Measurements from ENCODE around the gene CD37.
"Not testable (repeated sequence)": the region's sequence is repeated elsewhere in the genome, so short reads cannot be mapped to it uniquely, and the experiment has no call there.

The CD37 gene

DNA sequence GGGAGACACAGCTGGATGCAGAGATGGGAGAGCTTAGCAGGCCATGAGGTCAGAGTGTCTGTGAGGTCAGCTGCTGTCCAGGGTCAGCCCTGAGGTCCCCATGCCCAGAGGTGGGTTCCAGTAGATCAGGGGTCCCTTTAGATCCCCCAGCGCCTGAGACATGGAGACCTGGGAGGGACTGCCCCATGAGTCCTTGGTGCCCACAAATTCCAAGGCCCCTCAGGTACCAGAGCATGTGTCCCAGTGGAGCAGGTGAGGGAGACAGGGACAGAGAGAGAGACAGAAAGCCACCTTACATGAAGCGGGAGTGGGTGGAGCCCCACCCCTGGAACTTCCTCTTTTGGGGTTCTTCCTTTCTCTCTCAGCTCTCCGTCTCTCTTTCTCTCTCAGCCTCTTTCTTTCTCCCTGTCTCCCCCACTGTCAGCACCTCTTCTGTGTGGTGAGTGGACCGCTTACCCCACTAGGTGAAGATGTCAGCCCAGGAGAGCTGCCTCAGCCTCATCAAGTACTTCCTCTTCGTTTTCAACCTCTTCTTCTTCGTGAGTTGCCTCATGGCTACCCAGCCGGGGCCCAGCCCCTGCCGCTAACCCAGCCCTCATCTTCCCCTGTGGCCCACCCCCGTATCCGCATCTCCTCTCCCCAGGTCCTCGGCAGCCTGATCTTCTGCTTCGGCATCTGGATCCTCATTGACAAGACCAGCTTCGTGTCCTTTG lies at the start of gene CD37:
Gene CD37, plus strand, starts transcription at position 336 of the 713 bp plus-strand sequence. Its CDS starts 135 bp downstream, at position 471.
- in situ Hi-C loops (cut with HindIII; ENCODE audit: low sequenced_read_pairs): no loop called here

GRCh38 chr19:49287141-49287770 lies 48.0 kb upstream of the CD37 start:
- in situ Hi-C loops (cut with HindIII; ENCODE audit: low sequenced_read_pairs): loop anchor here (5.0 kb wide), 1 partner anchor 35 kb away; no protein-coding TSS in a partner anchor

- in situ Hi-C loops (cut with HindIII; ENCODE audit: low sequenced_read_pairs): loop anchor here (5.0 kb wide), 1 partner anchor 34 kb away; no protein-coding TSS in a partner anchor
Measured at GRCh38 chr19:49288205-49288604, 47.0 kb upstream of the CD37 start.

DNA sequence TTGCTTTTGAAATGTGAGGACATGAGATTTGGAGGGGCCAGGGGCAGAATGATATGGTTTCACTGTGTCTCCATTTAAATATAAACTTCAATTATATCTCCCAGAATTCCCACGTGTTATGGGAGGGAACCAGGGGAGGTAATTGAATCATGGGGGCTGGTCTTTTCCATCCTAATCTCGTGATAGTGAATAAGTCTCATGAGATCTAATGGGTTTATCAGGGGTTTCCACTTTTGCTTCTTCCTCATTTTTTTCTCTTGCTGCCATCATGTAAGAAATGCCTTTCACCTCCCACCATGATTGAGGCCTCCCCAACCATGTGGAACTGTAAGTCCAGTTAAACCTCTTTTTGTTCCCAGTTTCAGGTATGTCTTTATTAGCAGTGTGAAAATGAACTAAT lies 45.9 kb upstream of the CD37 start:
- in situ Hi-C loops (cut with HindIII; ENCODE audit: low sequenced_read_pairs): loop anchor here (5.0 kb wide), 1 partner anchor 33 kb away; no protein-coding TSS in a partner anchor

DNA sequence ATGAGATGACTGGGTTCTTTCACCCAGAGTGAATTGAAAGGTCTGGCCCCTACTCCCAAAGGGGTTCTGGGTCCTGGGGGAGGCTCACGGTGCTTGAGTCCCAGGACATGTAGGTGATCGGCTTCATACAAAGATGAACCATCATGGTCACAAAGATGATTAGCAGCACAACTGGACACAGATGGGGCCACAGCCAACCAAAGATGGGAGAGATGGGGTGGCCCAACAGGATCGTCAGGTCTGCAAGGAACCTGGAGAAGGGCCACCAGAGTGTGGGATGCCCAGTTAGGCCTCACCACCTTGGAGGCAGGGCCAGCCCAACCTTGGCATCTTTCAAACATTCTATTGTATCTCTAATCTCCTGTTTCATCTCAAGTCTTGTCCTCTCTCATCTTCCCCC lies 44.7 kb upstream of the CD37 start:
- in situ Hi-C loops (cut with HindIII; ENCODE audit: low sequenced_read_pairs): no loop called here

GRCh38 chr19:49294401-49294800 lies 40.8 kb upstream of the CD37 start:
- in situ Hi-C loops (cut with HindIII; ENCODE audit: low sequenced_read_pairs): no loop called here

DNA sequence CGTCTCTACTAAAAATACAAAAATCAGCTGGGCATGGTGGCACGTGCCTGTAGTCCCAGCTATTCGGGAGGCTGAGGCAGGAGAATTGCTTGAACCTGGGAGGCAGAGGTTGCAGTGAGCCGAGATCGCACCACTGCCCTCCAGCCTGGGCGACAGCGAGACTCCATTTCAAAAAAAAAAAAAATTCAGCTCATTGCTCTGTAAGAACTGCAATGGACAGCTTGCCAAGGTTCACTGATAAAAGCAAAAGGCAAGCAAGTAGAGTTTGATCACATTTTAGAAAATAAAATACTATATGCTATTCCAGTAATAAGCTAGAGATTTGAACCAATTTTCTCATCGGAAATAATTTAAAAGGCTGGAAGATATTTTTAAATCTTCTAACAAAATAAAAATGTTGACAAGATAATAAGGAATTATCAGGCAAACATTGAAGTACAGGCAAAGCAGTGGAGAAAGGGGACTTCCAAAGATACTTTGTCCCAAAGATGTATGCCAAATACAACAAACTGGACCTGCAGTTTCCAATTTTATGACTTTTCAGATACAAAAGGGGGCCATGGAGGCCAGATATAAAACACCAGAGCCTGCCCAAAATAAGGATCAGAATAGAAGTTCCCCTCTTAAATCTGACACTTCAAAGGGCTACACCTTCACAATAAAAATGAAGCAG lies 39.9 kb upstream of the CD37 start:
- in situ Hi-C loops (cut with HindIII; ENCODE audit: low sequenced_read_pairs): no loop called here

GRCh38 chr19:49297403-49297802 lies 37.8 kb upstream of the CD37 start:
- in situ Hi-C loops (cut with HindIII; ENCODE audit: low sequenced_read_pairs): no loop called here

DNA sequence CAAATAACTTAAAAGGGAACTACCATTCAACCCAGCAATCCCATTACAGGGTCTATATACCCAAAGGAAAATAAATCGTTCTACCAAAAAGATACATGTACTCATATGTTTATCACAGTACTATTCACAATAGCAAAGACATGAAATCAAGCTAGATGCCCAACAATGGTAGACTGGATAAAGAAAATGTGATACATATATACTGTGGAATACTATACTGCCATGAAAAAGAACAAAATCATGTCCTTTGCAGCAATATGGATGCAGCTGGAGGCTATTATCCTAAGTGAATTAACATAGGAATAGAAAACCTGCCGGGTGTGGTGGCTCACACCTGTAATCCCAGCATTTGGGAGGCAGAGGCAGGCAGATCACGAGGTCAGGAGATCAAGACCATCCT lies 36.6 kb upstream of the CD37 start:
- in situ Hi-C loops (cut with HindIII; ENCODE audit: low sequenced_read_pairs): not testable (repeated sequence)

DNA sequence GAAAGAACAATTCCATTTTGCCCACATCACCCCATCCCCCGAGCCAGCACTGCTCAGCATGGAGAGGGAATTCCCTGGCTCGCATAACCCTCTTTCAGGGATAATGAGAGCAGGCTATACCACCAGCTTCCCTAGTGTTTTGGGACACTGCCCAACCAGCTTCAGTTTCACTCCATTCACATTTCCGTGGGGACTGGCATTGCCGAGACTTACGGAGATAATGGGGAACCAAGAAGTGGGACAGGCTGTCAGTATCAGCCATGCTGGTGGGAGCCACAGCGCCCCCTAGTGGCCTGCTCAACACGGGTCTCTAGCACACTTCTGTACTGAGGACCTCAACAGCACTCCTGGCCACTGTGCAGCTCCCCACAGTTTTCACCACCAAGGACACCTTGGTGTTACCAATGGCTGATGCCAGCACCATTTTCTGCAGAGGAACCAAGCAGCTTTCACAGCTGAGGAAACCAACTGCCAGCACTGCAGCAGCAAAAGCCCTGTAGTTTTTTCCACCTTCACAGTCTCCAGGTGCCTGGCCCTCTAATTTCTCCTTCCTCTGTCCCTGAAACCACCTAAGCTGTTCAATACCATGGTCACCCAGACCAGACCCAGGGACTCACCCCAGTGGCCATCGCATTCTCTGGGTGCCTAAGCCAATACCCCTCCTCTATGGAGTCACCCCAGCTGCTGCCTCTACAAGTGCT lies 33.9 kb upstream of the CD37 start:
- in situ Hi-C loops (cut with HindIII; ENCODE audit: low sequenced_read_pairs): no loop called here

DNA sequence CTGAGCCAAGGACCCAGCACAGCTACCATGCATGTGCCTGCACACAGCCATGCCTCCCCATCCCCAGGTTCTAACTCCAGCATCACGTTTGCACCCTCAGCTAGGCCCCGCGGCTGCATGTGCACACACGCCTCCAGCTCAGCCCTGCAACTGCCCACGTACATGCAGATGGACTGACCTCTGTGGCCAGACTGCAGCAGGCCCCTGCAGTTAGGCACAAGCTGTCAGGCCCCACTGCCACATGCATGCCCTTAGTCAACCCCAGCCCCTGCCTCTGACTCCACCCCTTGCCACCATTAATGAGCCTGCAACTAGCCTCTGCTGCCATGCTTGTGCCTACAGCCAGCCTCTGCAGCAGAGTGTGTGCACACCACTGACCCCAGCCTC lies 33.3 kb upstream of the CD37 start:
- in situ Hi-C loops (cut with HindIII; ENCODE audit: low sequenced_read_pairs): no loop called here

DNA sequence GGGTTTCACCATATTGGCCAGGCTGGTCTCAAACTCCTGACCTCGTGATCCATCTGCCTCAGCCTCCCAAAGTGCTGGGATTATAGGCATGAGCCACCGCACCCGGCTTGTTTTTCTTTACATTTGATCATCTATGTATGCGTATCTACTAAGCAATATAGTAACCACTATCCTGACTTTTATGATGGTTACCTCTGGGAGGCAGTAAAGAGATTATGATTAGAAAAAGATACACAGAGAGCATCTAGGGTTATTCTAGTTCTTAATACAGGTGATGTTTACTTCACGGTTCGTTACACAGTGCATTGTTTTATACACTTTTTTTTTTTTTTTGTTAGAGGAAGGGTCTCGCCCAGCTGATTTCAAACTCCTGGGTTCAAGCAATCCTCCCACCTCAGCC lies 28.5 kb upstream of the CD37 start:
- in situ Hi-C loops (cut with HindIII; ENCODE audit: low sequenced_read_pairs): not testable (repeated sequence)

DNA sequence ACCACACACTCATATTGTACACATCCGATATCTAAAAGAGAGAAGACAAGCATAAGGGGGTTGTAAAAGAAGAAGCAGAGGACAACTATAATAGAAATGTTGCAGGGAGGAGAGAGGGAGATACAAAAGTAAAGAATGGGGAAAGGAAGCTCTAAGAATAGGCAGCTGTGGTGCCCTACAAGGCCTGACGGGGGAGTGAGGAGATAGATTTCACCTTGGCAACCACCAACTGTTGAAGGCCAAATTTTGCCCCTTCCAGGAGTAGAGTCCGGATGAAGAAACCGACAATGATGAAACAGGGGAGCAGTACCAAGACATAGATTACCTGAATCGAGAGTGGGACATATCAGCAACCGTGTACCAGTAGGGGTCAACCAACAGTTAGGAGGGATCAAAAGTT lies 26.1 kb upstream of the CD37 start:
- in situ Hi-C loops (cut with HindIII; ENCODE audit: low sequenced_read_pairs): no loop called here

DNA sequence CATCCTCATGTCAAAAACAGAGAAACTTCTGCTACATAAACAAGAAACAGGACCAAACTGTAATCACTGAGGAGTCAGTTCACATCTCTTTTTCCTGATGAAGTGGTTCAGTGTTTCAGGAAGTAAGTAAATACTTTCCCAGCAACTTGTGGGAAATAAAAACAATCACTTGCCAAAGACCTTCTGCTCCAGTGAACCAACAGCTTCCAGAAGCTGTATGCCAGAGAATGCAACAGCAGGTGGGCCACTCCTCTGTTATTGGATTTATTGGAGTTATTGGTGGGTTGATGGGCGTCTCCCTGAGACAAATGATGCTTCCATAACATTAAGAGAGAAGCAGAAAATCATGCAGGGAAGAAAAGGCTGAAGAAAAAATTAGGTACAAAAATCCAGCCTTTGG lies 20.1 kb upstream of the CD37 start:
- in situ Hi-C loops (cut with HindIII; ENCODE audit: low sequenced_read_pairs): no loop called here

GRCh38 chr19:49316284-49316683 lies 18.9 kb upstream of the CD37 start:
- in situ Hi-C loops (cut with HindIII; ENCODE audit: low sequenced_read_pairs): no loop called here

DNA sequence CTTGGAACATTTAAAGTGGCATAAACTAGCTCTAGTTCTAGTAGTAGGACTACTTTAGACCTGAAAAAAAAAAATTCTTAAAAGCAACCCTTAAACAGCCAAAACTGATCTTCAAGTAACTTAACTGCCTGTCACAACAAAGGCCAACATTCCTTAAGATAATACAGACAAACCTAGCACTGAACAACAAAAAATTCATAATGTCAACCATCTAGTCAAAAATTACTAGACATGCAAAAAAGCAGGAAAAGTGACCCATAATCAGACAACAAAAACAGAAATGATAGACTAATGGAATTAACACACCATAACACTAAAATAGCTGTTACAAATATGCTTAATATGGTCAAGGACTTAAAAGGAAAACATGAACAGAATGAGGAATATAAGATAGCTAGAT lies 16.9 kb upstream of the CD37 start:
- in situ Hi-C loops (cut with HindIII; ENCODE audit: low sequenced_read_pairs): no loop called here

DNA sequence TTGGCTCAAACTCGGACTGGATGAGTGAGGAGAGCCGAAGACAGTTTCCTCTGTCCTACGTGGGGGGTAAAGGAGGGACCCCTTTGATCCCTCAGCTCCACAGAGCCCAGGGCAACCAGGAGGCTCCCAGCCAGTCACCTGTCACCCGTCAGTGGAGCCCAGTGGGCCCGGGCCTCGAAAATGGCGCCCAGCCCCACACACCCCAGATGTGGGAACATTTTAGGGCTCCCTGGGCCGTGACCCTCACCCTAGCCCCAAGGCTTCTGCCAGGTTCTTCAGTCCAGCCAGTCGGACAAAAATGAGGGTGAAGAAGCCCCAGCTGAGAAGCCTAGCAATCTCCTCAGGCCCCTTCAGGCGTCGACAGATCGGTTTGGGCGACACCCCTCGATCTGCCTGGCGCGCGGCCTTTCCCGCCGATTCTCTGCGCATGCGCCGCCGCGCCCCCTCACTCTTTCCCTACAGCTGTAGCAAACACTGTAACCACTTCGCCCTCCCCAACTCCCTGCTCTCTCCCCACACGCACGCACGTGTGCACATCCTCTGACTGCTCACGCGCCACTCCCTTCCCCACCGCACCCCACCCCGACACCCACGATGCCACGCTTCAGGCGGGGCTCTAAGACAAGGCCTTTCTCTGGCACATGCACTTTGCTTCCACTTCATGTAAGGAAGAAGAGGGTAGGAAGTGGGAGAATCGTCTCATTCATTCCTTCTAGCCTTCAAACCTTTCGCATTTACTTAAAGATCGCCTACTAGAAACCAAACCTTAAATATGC lies 10.2 kb upstream of the CD37 start, which contains the start of gene SLC6A16:
Gene SLC6A16, minus strand, starts transcription at position 391 of the 776 bp plus-strand sequence. CDS start 13,844 bp downstream, outside the sequence.
- in situ Hi-C loops (cut with HindIII; ENCODE audit: low sequenced_read_pairs): loop anchor here (5.0 kb wide), 2 partner anchors 38 to 83 kb away; no protein-coding TSS in a partner anchor

GRCh38 chr19:49325756-49326155 lies 9.4 kb upstream of the CD37 start:
- in situ Hi-C loops (cut with HindIII; ENCODE audit: low sequenced_read_pairs): not testable (repeated sequence)

DNA sequence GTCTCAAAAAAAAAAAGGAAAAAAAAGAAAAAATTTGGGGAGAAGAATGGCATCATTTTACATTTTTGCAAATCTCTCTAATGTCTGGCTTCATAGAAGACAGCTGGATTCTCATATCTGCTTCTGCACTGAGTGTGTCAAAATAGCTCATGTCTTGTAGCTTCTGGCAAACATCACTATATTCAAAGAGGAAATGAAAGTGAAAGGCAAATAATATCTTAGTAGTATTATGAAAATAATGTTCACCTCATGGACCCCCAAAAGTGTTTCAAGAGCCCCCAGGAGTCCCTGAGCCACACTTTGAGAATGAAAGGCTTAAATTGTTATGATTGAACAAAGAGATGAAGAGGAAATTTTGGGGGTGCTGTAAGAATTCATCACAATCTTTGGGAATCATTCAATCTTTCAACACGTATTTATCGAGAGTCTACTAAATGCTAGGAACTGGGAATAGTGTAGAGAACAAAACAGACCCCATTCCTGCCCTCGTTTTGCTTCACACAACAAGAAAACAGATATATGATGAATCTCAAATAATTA lies 9.0 kb upstream of the CD37 start:
- in situ Hi-C loops (cut with HindIII; ENCODE audit: low sequenced_read_pairs): no loop called here
